T-helper 9 cell (primary cell): ENCODE measurements around the gene ABITRAM.
"Not testable (repeated sequence)": the region's sequence is repeated elsewhere in the genome, so short reads cannot be mapped to it uniquely, and the experiment has no call there.

Experiments
- DNase-seq: peaks from one replicate; pipeline ENCODE4 v3.0.0-alpha.2; 2020
- total RNA-seq, 2 donors: gene quantifications; one replicate each; lab custom pipeline; 2026; lab: John Stamatoyannopoulos, UW

Gene ABITRAM
- 7.2 to 15.6 reads per million in 2 donors for total RNA-seq

- DNase-seq: peak; percentile 69
Observed at GRCh38 chr9:108934323-108934893, at the start of gene ABITRAM. ABITRAM (plus strand) TSS chr9:108934400; CDS start chr9:108934487, 87 bp downstream.

GRCh38 chr9:108884701-108885100 lies 49.5 kb upstream of the ABITRAM start:
- no peak for DNase-seq

- no peak for DNase-seq
Observed at GRCh38 chr9:108885643-108886348, 48.4 kb upstream of the ABITRAM start.

GRCh38 chr9:108886594-108887271 lies 47.5 kb upstream of the ABITRAM start:
- not testable (repeated sequence) for DNase-seq

GRCh38 chr9:108889649-108890067 lies 44.5 kb upstream of the ABITRAM start:
- DNase-seq: no peak

GRCh38 chr9:108894225-108894997 lies 39.8 kb upstream of the ABITRAM start:
- DNase-seq: no peak

GRCh38 chr9:108897324-108898096 lies 36.7 kb upstream of the ABITRAM start:
- no peak for DNase-seq

GRCh38 chr9:108899023-108899695 lies 35.0 kb upstream of the ABITRAM start:
- DNase-seq: not testable (repeated sequence)

GRCh38 chr9:108900176-108900575 lies 34.0 kb upstream of the ABITRAM start:
- DNase-seq: no peak

GRCh38 chr9:108903420-108904103 lies 30.6 kb upstream of the ABITRAM start:
- DNase-seq: no peak

- DNase-seq: no peak
Observed at GRCh38 chr9:108904161-108904560, 30.0 kb upstream of the ABITRAM start.

- no peak for DNase-seq
Observed at GRCh38 chr9:108905494-108905893, 28.7 kb upstream of the ABITRAM start.

- no peak for DNase-seq
Observed at GRCh38 chr9:108910402-108910801, 23.8 kb upstream of the ABITRAM start.

GRCh38 chr9:108910914-108911313 lies 23.3 kb upstream of the ABITRAM start:
- DNase-seq: no peak

- no peak for DNase-seq
Observed at GRCh38 chr9:108911820-108912219, 22.4 kb upstream of the ABITRAM start.

GRCh38 chr9:108913391-108913790 lies 20.8 kb upstream of the ABITRAM start:
- no peak for DNase-seq

- no peak for DNase-seq
Observed at GRCh38 chr9:108919517-108919916, 14.7 kb upstream of the ABITRAM start.

GRCh38 chr9:108920401-108920800 lies 13.8 kb upstream of the ABITRAM start:
- not testable (repeated sequence) for DNase-seq

GRCh38 chr9:108921200-108921599 lies 13.0 kb upstream of the ABITRAM start:
- DNase-seq: no peak

- no peak for DNase-seq
Observed at GRCh38 chr9:108924466-108924865, 9.7 kb upstream of the ABITRAM start.

GRCh38 chr9:108928386-108928785 lies 5.8 kb upstream of the ABITRAM start:
- DNase-seq: no peak
